Measurements from ENCODE around the gene BAMBI.
A peak's percentile ranks its signal among the peaks of the same experiment; 100 is the strongest.

Gene BAMBI

GRCh38 chr10:28715246-28715645 is 37.9 kb downstream of the BAMBI start:
- TF ChIP-seq CTCF (IDR thresholded peaks at IDR 0.05): no peak
- no peak for DNase-seq (ENCODE audit: low spot score)
- H3K4me3 ChIP-seq: no peak overlapping the region
- no peak overlapping the region for H3K27ac ChIP-seq

GRCh38 chr10:28715757-28716156 is 38.4 kb downstream of the BAMBI start:
- DNase-seq (ENCODE audit: low spot score): no peak
- no peak for TF ChIP-seq CTCF (IDR thresholded peaks at IDR 0.05)
- Histone ChIP-seq H3K4me3 (no peak overlapping the region), H3K27ac (no peak overlapping the region)

GRCh38 chr10:28716748-28717147 is 39.4 kb downstream of the BAMBI start:
- Histone ChIP-seq H3K27ac (no peak overlapping the region), H3K4me3 (no peak overlapping the region)
- no peak for DNase-seq (ENCODE audit: low spot score)
- TF ChIP-seq CTCF (IDR thresholded peaks at IDR 0.05): no peak

- no peak for TF ChIP-seq CTCF (IDR thresholded peaks at IDR 0.05)
- Histone ChIP-seq H3K27ac (no peak overlapping the region), H3K4me3 (no peak overlapping the region)
- no peak for DNase-seq (ENCODE audit: low spot score)
These were observed 40.4 kb downstream of the BAMBI start for GRCh38 chr10:28717656-28718201.

GRCh38 chr10:28719789-28720436 is 42.6 kb downstream of the BAMBI start:
- no peak for TF ChIP-seq CTCF (IDR thresholded peaks at IDR 0.05)
- H3K4me3 ChIP-seq: no peak overlapping the region
- no peak for DNase-seq (ENCODE audit: low spot score)
- H3K27ac ChIP-seq: no peak overlapping the region

GRCh38 chr10:28721318-28721951 is 44.1 kb downstream of the BAMBI start:
- no peak for TF ChIP-seq CTCF (IDR thresholded peaks at IDR 0.05)
- no peak for DNase-seq (ENCODE audit: low spot score)
- peak overlapping the region; percentile 67 for H3K4me3 ChIP-seq
- H3K27ac ChIP-seq: no peak overlapping the region

Measured in coronary artery (tissue), 2 donors.